CD4-positive, alpha-beta T cell treated with Interleukin-6 for 4 hours (primary cell): ENCODE results near the gene GJB6.

Source experiments
- DNase-seq: peaks from one replicate; pipeline ENCODE4 v3.0.0-alpha.2; 2020; ENCODE audit warnings: mixed read lengths

The GJB6 gene

GRCh38 chr13:20227288-20227687, 4.8 kb downstream of the GJB6 start:
- DNase-seq = no peak

DNA sequence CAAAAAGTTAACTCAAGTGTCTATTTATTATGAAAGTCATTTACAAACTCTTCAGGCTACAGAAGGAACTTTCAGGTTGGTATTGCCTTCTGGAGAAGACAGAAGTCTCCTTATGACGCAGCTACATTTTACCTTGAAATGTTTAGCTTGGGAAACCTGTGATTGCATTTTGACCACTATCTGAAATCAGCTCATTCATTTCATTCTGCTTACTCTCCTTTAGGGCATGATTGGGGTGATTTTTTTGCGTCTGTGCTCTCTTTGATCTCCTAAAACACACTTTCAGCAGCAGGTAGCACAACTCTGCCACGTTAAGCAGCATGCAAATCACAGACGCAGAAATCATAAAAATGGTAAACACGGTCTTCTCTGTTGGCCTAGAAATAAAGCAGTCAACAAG, 9.6 kb downstream of the GJB6 start:
- no peak for DNase-seq

DNA sequence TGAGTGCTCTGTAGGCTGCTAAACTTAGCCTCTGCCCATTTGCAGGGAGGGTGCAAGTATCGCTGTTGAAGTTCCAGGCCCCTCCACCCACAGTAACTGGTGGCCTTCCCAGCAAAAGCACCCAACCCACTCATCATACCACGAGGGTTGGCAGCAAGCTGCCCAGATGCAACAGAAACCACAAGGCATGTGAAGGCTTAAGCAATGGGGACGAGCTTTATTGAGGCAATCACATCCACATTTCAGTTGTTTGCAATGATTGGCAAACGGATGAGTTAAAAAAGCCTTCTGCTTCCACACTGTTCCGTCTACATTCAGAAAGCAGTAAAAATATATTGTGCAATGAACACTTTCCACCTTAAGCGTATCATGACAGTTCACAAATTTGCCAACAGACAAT, 10.3 kb downstream of the GJB6 start:
- no peak for DNase-seq

DNA sequence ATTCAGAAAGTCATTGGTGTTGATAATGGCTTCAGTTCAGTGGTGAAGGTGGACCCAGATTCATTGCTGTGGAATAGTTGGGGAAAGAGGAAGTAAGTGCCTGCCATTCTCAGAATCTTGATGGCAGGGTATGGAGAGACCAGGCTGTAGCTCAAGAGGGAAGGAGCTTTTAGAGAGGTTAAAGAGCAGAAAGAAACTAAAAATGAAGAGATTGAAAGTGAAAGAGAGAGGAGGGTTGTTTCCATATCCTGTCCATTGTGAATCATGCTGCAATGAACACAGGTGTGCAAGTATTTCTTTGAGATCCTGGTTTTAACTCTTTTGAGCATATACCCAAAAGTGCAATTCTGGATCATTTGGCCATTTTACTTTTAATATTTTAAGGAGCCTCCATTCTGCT, 12.5 kb downstream of the GJB6 start:
- DNase-seq = no peak

DNA sequence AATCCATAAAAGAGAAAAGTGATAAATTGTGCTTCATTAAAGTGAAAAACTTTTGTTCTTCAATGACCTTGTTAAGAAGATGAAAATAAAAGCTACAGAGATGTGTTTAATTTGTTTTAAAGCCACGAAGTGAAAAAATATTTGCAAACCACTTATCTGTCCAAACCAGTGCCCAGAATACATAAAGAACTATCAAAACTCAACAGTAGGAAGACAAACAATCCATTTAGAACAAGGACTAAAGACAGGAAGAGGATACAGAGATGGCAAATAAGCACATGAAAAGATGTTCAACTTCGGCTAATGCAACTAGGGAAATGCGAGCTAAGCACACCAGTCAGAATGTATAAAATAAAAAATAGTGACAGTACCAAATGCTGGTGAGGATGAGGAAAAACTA, 15.0 kb downstream of the GJB6 start:
- no peak for DNase-seq

DNA sequence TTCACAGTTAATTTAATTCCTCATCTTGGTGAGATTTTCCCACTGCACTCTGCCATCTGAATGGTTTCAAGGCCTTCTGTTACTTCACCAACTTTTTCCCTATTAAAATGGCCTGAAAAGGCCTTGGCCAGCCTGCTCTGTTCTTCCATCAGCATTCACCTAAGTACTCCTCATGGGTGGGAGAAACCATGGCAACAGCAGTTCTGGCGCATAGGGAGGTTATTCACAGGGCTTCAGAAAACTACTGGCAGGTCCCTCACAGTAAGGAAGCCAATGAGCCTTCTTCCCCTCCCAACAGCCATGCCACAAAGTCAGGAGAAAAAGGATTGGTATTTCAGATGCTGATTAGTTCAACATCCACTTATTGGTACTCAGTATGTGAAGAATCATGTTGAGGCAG, 22.2 kb downstream of the GJB6 start:
- DNase-seq = no peak

GRCh38 chr13:20206698-20207235, 25.4 kb downstream of the GJB6 start:
- no peak for DNase-seq

GRCh38 chr13:20206065-20206697, 25.9 kb downstream of the GJB6 start:
- DNase-seq = no peak

DNA sequence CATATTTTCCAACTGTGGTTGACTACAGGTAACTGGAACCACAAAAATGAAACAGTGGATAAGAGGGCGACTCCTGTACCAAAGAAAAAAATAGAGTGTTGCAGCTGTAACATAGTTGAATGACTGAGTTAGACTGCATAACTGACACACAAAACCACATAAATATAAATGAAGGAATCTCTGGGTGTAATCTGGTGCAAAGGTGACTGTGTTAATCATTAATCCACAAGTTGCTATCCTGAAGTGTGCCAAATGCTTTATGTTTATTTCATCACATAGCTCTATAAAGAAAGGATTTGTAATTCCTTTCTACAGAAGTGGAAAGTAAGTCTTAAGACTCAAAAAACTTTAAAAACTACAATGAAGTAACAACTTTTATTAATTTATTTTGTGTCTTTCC, 33.3 kb downstream of the GJB6 start:
- DNase-seq = no peak

- peak; percentile 38 for DNase-seq
Observed at GRCh38 chr13:20197361-20197834, 34.7 kb downstream of the GJB6 start.

DNA sequence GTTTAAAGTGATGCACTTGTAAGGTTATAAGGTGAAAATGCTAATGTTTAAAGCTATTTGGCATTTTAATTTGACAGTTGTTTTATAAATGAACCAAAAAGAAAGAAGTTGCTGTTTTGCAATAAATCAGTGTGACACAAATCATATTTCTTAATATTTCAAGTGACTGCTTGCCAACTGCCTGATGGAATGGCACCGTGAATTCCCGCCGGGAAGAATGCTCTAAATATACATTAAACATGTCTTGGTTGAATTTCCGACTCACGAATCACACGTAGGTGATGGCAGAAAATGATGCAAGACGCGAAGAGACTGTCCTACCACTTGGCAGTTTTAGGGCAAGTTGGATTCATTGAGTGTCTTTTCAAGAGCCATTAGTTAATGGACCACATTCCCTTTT, 36.3 kb downstream of the GJB6 start:
- DNase-seq = no peak

GRCh38 chr13:20193907-20194631, 38.0 kb downstream of the GJB6 start:
- peak; percentile 17 for DNase-seq

- DNase-seq = no peak
Observed at GRCh38 chr13:20193162-20193906, 38.8 kb downstream of the GJB6 start.

- peak; percentile 26 for DNase-seq
Observed at GRCh38 chr13:20192836-20193161, 39.3 kb downstream of the GJB6 start, which contains the start of gene GJB2. Gene GJB2 (minus strand): TSS chr13:20192938. CDS start chr13:20189581, 3,357 bp downstream.

DNA sequence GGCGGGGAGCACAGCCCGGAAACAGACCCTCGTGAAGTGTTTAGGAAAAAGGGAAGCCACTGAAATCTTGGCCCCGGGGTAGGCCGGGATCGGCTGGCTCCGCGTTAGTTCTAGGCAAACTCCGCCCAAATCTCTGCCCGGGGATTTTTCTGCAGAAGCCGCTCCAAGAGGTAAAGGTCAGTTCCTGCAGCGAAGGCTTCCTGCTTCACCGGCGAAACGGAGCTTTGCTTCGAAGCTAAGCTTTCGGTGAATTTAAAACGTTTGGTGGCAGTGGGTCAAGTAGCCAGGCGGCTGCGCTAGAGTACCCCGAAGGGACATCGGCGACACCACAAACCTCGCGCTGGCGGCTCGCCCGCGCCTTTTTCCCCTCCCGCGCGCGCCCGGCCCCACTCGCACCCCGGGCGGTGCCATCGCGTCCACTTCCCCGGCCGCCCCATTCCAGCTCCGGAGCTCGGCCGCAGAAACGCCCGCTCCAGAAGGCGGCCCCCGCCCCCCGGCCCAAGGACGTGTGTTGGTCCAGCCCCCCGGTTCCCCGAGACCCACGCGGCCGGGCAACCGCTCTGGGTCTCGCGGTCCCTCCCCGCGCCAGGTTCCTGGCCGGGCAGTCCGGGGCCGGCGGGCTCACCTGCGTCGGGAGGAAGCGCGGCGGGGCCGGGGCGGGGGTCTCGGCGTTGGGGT, 39.8 kb downstream of the GJB6 start:
- DNase-seq = peak; percentile 4

DNA sequence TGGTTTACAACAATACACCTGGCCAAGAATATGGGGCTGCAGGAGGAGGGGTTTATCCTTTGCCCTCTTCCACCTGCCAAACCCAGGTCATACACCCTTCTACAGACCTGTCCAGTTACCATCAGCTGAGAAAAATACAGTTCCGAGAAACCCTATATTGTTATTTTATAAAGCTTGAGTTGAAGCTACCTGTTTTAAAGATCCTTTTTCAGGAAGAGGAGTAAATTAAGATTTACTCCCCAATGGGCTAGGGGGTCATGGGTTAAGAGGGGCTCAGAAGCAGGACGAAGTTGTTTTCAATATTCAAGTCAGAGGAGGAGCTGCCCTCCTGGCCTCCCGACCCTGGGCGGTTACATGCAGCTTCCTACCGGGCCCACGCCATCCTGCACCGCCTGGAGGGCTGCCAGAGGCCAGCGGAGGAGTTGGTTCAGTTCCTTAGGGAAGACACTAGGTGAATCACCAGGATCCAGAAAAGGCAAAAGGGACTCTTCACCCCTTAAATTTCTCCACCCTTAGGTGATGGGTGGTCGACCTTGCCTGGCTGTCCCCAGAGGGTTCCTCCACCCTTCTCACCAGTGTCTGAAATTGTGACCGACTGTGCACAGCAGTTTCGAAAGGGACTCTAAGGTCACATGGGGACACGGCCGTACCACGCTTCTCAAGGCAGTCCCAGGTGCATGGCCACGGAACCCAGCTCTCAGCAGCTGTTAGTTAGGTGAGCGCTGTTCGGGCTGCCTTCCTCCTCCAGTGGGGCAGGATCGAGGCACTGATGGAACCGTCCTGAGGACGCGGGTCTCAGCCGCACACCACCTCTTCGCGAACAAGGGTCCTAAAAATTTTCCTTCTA, 40.6 kb downstream of the GJB6 start:
- peak; percentile 2 for DNase-seq

- no peak for DNase-seq
Observed at GRCh38 chr13:20190481-20191310, 41.4 kb downstream of the GJB6 start.

- no peak for DNase-seq
Observed at GRCh38 chr13:20190076-20190475, 42.0 kb downstream of the GJB6 start.

DNA sequence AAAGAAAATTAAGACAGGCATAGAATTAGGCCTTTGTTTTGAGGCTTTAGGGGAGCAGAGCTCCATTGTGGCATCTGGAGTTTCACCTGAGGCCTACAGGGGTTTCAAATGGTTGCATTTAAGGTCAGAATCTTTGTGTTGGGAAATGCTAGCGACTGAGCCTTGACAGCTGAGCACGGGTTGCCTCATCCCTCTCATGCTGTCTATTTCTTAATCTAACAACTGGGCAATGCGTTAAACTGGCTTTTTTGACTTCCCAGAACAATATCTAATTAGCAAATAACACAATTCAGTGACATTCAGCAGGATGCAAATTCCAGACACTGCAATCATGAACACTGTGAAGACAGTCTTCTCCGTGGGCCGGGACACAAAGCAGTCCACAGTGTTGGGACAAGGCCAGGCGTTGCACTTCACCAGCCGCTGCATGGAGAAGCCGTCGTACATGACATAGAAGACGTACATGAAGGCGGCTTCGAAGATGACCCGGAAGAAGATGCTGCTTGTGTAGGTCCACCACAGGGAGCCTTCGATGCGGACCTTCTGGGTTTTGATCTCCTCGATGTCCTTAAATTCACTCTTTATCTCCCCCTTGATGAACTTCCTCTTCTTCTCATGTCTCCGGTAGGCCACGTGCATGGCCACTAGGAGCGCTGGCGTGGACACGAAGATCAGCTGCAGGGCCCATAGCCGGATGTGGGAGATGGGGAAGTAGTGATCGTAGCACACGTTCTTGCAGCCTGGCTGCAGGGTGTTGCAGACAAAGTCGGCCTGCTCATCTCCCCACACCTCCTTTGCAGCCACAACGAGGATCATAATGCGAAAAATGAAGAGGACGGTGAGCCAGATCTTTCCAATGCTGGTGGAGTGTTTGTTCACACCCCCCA, 43.2 kb downstream of the GJB6 start:
- DNase-seq = no peak

DNA sequence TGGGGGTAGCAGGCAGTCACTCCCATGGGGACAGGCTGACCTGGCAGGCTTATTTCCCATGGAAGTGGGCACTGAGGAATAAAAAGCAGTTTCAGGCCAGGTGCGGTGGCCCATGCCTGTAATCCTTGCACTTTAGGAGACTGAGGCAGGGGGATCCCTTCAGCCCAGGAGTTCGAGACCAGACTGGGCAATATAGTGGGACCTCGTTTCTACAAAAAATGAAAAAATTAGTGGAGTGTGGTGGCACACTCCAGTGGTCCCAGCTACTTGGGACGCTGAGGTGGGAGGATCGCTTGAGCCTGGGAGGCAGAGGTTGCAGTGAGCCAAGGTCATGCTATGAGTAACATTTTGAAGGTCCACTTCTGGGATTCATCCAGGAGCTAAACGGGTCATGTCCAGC, 45.3 kb downstream of the GJB6 start:
- no peak for DNase-seq
